ENCODE results near the gene KRT23.

DNA sequence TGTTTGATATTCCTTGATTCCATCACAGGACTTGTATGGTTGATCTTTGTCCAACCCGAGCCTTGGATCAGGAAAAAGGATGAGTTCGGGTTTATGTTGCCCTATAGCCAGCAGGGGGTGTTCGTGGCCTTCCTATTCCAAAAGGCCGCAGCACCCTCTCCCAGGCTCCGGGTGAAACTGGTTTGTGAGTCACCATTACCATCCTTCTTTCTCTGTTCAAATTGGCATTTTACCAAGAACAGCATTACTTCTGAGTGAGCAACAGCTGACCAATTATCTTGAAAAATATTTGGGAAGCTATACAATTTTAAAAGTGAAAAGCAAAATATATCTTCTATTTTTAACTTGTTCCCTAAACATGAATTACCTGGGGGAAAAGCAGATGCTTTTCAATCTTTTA, 28.1 kb downstream of the KRT23 start:
- TF ChIP-seq SIN3A (IDR thresholded peaks at IDR 0.05; ENCODE audit: borderline replicate concordance in 2 of 2, control insufficient read depth in 1 of 2, low read depth in 2 of 2, low read length in 2 of 2) (no peak), HDGF (IDR thresholded peaks at IDR 0.05) (no peak), UBTF (IDR thresholded peaks at IDR 0.05; ENCODE audit: borderline replicate concordance in 1 of 2, low read depth in 2 of 2, low read length in 2 of 2) (no peak), ELF4 (CRISPR knock-in tag; IDR thresholded peaks at IDR 0.05) (no peak), EZH2 (IDR thresholded peaks at IDR 0.05; ENCODE audit: borderline replicate concordance, low read depth, low read length) (no peak), ZFP36 (IDR thresholded peaks at IDR 0.05; ENCODE audit: low read depth, low read length, partially characterized antibody) (no peak), YY1 (IDR thresholded peaks at IDR 0.05; ENCODE audit: borderline replicate concordance in 1 of 3, control insufficient read depth in 1 of 3, extremely low read depth in 1 of 3, insufficient read depth in 3 of 3, insufficient read length in 1 of 3, insufficient replicate concordance in 2 of 3, low read depth in 1 of 3, low read length in 2 of 3) (no peak), ZNF184 (CRISPR knock-in tag; IDR thresholded peaks at IDR 0.05) (no peak), KLF1 (tag; IDR thresholded peaks at IDR 0.05) (no peak), TEAD1 (CRISPR knock-in tag; IDR thresholded peaks at IDR 0.05) (no peak), PCBP1 (IDR thresholded peaks at IDR 0.05; ENCODE audit: low read depth, low read length, poor library complexity, severe bottlenecking) (no peak), FOXJ3 (CRISPR knock-in tag; IDR thresholded peaks at IDR 0.05) (no peak)
- TF ChIP-seq, protein P1, sequence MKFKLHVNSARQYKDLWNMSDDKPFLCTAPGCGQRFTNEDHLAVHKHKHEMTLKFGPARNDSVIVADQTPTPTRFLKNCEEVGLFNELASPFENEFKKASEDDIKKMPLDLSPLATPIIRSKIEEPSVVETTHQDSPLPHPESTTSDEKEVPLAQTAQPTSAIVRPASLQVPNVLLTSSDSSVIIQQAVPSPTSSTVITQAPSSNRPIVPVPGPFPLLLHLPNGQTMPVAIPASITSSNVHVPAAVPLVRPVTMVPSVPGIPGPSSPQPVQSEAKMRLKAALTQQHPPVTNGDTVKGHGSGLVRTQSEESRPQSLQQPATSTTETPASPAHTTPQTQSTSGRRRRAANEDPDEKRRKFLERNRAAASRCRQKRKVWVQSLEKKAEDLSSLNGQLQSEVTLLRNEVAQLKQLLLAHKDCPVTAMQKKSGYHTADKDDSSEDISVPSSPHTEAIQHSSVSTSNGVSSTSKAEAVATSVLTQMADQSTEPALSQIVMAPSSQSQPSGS (CRISPR knock-in tag; IDR thresholded peaks at IDR 0.05), result no peak

Data from K562 (cell line).